Activated CD4-positive, alpha-beta T cell treated with anti-CD3 and anti-CD28 coated beads, Interleukin-2, amount 50 U/mL, for 48 hours (primary cell): ENCODE data around the gene HOXA9.

ENCODE experiments used
- DNase-seq, 2 experiments: peaks; one replicate each; pipeline ENCODE4 v3.0.0-alpha.2; 2020

The HOXA9 gene

DNA sequence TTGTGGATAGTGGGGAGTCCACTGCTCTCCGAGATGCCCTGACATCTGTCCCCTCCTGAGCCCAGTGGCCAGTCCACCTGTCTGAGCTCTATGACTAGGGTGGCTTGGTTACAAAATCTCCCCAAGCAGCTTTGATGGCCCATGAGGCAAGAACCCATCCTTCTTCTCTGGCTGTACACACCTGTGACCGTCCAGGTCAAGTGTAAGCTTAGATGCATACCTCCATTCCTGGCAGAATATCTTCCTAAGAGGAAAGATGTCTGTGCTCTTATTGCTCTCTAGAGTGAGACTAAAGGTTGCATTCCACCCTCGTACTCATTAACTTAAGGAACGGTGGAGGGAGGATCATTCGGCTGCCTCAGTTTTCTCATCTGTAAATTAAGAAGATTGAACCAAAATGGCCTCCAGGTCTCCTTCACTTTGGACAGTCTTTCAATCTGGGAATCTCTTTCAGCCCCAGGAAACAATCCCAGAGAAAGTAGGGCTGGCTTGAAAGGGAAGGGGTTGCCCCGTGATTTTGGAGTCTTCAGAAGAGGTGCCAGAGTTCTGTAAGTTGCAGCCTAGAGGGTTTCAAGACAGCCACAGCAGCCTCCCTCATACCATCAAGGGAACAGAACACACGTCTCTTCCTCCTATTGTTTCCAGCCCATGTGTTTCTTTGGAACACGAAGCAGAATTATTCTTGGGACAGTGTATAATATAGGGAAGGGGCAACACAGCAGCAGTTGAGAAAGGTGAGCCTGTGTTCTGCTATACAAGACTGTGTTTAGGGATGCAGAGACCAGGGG is 40.2 kb downstream of the HOXA9 start:
- DNase-seq, result no peak

DNA sequence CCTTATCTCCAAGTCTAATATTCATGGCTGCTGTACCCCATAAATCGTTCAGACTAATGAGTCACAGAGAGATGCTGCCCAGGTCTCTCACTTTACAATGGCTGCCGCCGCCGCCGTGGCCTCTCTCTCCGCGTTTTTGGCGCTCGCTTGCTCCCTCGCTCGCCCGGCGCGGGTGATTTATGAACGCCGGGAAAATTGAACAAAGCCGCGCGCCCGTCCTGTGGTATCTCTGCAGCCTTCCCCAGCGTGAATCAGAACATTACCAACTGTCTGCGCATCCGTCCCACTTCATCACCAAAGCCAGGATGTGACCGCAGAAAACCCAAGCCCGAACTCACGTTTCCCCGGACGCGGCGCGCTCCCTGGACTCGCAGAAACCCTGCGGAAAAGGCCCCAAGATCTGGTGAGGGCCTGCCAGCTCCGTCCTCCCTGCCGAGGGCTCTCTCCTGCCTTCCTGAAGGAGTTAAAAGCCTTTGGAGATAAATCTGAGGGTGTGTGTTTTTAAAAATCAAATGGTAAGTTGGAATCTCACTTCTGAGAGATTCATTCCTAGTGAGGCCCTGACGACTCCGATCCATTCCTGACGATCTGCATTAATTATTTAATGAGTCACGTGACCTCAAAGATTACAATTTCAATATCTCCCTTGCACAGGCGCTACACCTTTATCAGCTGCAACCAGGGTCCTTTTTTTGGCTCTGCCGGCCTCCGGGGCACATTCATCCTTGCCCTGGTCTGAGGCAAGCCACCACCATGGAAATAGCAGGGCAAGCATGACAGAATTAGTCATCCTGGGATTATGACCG is 41.0 kb downstream of the HOXA9 start:
- no peak for DNase-seq

- no peak for DNase-seq
Observed at GRCh38 chr7:27123477-27124053, 41.8 kb downstream of the HOXA9 start.

DNA sequence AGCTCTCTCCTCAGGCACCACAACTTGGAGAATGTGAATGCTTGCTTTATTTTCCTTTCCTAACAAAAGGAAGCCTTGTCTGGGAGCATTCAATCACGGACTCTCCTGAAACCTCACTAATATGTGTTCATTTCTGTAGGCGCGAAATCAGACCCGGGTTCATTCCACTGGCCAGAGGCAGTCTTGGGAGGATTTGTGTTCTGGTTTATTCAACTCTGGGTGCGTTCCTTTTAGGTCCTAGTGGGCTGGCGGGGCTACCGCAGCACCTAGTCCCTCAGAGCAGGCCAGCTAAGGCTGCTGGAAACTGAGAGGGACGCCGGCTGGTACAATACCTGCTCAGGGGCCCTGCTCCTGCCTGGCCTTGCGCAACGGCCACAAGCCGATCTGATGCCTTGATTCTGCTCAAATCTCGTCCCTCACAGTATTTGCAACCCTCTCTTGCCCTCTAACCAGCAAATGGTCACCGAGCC is 42.3 kb downstream of the HOXA9 start:
- no peak for DNase-seq

GRCh38 chr7:27122077-27122910 is 43.0 kb downstream of the HOXA9 start:
- DNase-seq, result no peak

DNA sequence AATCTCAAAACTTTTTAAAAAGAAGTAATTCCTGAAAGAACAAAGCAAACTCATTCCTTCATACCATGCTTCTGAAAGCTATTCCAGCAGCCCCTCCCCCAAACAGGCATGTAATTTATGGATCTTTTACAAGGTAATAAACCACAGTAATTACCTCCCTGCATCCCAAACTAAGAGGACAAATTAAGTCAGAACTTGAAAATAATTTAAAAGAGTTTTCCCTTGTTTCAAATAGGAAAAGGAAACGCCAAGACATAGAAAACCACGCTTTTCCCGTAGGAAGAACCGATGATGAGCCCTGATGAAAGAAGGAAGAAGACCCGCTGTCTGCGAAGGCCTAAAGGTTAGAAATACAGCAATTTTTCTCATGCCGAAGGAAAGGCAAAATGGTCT is 43.7 kb downstream of the HOXA9 start:
- DNase-seq, result no peak

DNA sequence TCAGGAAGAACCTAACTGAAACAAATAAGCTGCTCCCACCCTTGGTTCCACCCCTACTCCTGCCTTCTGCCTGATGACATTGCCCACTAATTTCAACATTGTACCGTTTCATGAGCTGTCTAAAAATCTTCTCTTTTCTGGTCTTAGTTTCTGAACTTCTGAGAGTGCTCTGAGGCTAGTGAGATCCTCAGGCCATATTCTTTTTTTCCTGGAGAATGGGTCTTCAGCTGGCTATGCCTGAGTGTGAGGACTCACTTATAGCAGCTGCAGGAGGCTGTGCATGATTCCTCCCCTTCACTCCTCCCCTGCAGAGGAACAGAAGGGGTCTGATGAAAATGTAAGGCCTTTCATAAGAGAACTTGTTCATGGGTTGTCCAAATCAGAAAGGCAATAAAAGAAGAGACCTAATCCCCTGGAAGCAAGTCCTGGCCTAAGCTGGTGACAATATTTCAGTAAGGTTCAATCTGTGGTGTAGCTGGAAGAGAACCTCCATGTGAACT is 45.9 kb downstream of the HOXA9 start:
- DNase-seq, result no peak

- no peak for DNase-seq
Observed at GRCh38 chr7:27118580-27118979, 46.8 kb downstream of the HOXA9 start.

- DNase-seq, result no peak
Observed at GRCh38 chr7:27117887-27118491, 47.3 kb downstream of the HOXA9 start.

DNA sequence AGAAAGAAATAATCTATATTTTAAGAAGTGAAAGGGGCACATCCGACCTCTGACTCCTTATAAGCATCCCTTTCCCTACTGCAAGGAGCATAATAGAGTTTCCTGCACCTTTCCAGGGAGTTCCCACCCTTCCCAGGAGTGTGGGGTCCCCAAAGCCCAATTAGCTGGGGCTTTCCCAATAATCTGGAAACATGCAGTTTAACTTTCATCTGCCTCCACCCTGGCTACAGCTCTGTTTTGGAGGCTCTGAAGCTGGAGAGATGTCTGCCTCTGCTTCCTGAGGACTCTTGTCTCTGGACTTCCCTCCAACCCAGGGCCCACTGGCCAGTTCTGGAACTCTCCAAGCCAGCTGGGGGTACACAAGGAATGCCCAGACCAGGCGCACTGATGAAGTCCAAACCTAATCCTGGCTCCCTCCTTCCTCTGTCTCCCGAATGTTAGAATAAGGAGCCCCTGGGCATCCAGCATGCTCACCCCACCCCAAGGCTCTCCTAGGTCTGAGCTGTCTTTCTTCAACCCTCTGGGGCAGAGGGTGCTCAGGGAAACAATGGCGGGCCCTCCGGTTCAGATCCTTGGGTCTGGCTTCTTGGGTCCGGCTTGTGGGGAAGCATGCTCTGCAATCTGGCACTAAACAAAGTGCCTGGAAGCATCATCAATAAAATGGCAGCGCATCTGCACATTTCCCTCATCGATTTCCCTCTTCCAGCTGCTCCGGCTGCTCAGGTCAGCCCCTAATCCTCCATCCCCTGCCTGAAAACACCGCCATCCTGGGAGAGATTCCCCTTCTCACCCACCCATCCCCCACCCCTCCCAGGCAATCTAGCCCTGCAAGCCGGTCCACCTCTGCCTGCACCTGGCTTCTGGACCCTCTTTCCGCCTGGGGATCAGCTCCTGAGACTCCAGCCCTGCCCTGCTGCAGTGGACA is 48.1 kb downstream of the HOXA9 start:
- DNase-seq, result no peak

GRCh38 chr7:27116031-27116961 is 49.0 kb downstream of the HOXA9 start:
- DNase-seq, result no peak

- no peak for DNase-seq
Observed at GRCh38 chr7:27115221-27116026, 49.9 kb downstream of the HOXA9 start.

- DNase-seq, result no peak
Observed at GRCh38 chr7:27114881-27115220, 50.5 kb downstream of the HOXA9 start.

- DNase-seq, result no peak
Observed at GRCh38 chr7:27113991-27114769, 51.2 kb downstream of the HOXA9 start.

DNA sequence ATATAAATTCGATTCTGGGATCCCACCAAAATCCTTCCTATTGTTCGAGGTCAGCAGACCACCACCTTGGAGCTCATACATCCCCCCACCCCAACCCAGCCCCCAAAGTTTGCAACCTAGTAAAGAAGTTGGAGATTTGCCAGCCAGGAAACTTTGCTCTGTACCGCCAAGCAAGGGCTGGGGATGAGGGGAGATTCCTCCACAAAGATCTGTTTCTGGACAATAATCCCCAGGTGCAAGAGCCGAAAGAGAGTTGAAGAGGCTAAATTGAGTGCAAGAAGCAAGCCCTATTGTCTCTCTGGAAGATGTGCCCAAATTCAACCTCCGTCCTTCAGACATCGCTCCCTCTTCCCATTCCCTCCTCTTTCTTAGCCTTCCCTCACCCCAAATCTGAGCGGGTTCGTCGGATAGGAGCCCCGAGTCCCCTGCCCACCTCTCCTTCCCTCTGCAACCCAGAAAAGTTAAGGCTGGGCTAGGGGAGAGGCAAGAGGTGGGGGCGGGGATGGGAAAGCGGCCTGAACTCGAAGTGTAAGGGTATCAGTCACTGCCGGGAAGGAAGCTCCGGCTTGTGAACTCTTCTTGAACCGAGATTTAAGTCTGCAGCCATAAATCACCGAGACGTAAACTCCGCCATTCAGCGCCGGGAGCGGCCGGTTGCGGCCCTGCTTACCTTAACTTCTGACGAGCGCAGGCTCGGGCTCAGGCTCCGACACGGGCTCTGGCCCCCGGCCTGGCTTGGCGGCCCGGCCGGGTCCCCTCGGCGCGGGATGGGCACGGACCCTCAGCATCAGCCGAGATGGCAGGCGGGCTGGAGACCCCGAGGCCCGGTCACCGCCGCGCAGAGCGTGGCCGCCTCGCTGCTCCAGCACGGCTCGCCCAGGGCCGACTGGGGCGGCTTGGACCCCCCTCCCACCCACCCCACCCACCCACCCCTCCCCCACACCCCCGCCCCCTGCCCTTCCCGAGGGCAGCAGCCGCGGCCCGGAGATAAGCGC is 52.1 kb downstream of the HOXA9 start:
- no peak for DNase-seq
